Liver (tissue), 3 donors: ENCODE measurements around the gene SPEG.

Experiments
- EGR1 ChIP-seq, 2 donors: IDR thresholded peaks; 2 replicates each; pipeline ENCODE4 v1.6.1; 2016 to 2018; ENCODE audit warnings: antibody characterized with exemption in 2 of 2, low read depth in 2 of 2
- GABPA ChIP-seq, 2 donors: IDR thresholded peaks in 1 of 2; conservative IDR thresholded peaks in 1 of 2; 2 replicates each; pipeline ENCODE4 v1.6.1; 2016; ENCODE audit warnings: antibody characterized with exemption in 2 of 2, mild to moderate bottlenecking in 1 of 2, moderate library complexity in 1 of 2
- JUND ChIP-seq, 2 donors: IDR thresholded peaks; 2 replicates each; pipeline ENCODE4 v1.6.1; 2016; ENCODE audit warnings: antibody characterized with exemption in 2 of 2
- RAD21 ChIP-seq, 2 donors: IDR thresholded peaks; 2 replicates each; pipeline ENCODE4 v1.6.1; 2016; ENCODE audit warnings: antibody characterized with exemption in 2 of 2, mild to moderate bottlenecking in 2 of 2
- RXRA ChIP-seq, 2 donors: IDR thresholded peaks; 2 replicates each; pipeline ENCODE4 v1.6.1; 2017 to 2018; ENCODE audit warnings: antibody characterized with exemption in 2 of 2, mild to moderate bottlenecking in 1 of 2
- SP1 ChIP-seq: IDR thresholded peaks from 2 replicates; pipeline ENCODE4 v1.6.1; 2018; ENCODE audit warnings: antibody characterized with exemption, mild to moderate bottlenecking
- YY1 ChIP-seq: IDR thresholded peaks from 2 replicates; pipeline ENCODE4 v1.6.1; 2016; ENCODE audit warnings: antibody characterized with exemption, mild to moderate bottlenecking
- TF ChIP-seq, protein P1 (sequence below): fragments of 150-350 bp; IDR thresholded peaks from 2 replicates; pipeline ENCODE4 v1.5.1; 2017; ENCODE audit warnings: improper control_type of control experiment, low read depth, low read length; ENCODE audit not compliant: missing input control
- TF ChIP-seq, protein P2 (sequence below): IDR thresholded peaks from 2 replicates; pipeline ENCODE4 v1.6.1; 2016; ENCODE audit warnings: antibody characterized with exemption
- TF ChIP-seq, protein P3 (sequence below): IDR thresholded peaks from 2 replicates; pipeline ENCODE4 v1.6.1; 2016; ENCODE audit warnings: antibody characterized with exemption, mild to moderate bottlenecking
- TF ChIP-seq, protein P4 (sequence below): IDR thresholded peaks from 2 replicates; pipeline ENCODE4 v1.6.1; 2016; ENCODE audit warnings: antibody characterized with exemption
- donor health status: healthy.
- donor health status: healthy.

DNA sequence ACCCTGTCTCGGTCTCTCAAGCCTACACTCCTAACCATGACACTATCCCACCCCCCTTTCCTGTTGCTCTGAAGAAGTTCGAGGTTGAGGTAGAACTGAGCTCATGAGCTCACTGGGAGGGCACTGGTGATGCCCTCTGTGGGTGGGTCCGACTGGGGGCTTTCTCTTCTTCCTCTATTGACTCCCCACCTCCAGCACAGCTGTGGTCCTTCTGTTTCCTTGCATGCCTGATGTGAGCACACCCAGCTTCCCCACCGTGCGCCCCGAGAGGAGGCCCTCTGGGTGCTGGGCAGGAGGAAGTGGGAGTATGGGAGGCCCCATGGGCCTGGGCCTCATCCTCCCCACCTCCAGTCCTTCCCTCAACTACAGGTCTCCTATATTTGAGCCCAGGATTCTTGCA, 20.9 kb downstream of the SPEG start:
- TF ChIP-seq, protein P1, sequence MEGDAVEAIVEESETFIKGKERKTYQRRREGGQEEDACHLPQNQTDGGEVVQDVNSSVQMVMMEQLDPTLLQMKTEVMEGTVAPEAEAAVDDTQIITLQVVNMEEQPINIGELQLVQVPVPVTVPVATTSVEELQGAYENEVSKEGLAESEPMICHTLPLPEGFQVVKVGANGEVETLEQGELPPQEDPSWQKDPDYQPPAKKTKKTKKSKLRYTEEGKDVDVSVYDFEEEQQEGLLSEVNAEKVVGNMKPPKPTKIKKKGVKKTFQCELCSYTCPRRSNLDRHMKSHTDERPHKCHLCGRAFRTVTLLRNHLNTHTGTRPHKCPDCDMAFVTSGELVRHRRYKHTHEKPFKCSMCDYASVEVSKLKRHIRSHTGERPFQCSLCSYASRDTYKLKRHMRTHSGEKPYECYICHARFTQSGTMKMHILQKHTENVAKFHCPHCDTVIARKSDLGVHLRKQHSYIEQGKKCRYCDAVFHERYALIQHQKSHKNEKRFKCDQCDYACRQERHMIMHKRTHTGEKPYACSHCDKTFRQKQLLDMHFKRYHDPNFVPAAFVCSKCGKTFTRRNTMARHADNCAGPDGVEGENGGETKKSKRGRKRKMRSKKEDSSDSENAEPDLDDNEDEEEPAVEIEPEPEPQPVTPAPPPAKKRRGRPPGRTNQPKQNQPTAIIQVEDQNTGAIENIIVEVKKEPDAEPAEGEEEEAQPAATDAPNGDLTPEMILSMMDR, result no peak
- TF ChIP-seq YY1 (no peak), RXRA (IDR thresholded peaks at IDR 0.05) (no peak), JUND (IDR thresholded peaks at IDR 0.05) (no peak), EGR1 (IDR thresholded peaks at IDR 0.05; ENCODE audit: low read depth in 2 of 2) (no peak), GABPA (IDR thresholded peaks at IDR 0.05 in 1 of 2, conservative IDR thresholded peaks at IDR 0.05 in 1 of 2) (no peak), RAD21 (IDR thresholded peaks at IDR 0.05) (no peak), SP1 (no peak)
- TF ChIP-seq, protein P2, sequence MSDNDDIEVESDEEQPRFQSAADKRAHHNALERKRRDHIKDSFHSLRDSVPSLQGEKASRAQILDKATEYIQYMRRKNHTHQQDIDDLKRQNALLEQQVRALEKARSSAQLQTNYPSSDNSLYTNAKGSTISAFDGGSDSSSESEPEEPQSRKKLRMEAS, result no peak
- TF ChIP-seq, protein P3, sequence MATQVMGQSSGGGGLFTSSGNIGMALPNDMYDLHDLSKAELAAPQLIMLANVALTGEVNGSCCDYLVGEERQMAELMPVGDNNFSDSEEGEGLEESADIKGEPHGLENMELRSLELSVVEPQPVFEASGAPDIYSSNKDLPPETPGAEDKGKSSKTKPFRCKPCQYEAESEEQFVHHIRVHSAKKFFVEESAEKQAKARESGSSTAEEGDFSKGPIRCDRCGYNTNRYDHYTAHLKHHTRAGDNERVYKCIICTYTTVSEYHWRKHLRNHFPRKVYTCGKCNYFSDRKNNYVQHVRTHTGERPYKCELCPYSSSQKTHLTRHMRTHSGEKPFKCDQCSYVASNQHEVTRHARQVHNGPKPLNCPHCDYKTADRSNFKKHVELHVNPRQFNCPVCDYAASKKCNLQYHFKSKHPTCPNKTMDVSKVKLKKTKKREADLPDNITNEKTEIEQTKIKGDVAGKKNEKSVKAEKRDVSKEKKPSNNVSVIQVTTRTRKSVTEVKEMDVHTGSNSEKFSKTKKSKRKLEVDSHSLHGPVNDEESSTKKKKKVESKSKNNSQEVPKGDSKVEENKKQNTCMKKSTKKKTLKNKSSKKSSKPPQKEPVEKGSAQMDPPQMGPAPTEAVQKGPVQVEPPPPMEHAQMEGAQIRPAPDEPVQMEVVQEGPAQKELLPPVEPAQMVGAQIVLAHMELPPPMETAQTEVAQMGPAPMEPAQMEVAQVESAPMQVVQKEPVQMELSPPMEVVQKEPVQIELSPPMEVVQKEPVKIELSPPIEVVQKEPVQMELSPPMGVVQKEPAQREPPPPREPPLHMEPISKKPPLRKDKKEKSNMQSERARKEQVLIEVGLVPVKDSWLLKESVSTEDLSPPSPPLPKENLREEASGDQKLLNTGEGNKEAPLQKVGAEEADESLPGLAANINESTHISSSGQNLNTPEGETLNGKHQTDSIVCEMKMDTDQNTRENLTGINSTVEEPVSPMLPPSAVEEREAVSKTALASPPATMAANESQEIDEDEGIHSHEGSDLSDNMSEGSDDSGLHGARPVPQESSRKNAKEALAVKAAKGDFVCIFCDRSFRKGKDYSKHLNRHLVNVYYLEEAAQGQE, result no peak
- TF ChIP-seq, protein P4, sequence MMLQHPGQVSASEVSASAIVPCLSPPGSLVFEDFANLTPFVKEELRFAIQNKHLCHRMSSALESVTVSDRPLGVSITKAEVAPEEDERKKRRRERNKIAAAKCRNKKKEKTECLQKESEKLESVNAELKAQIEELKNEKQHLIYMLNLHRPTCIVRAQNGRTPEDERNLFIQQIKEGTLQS, result no peak
